ENCODE data around the gene FAAP100. TPM values are rescaled to one million over a fixed set of nuclear protein-coding genes. Genes with fewer than 3 reads are reported as not detected.

FAAP100 gene
- total RNA-seq, 1 donor from 2014 or later = 64.6 TPM

DNA sequence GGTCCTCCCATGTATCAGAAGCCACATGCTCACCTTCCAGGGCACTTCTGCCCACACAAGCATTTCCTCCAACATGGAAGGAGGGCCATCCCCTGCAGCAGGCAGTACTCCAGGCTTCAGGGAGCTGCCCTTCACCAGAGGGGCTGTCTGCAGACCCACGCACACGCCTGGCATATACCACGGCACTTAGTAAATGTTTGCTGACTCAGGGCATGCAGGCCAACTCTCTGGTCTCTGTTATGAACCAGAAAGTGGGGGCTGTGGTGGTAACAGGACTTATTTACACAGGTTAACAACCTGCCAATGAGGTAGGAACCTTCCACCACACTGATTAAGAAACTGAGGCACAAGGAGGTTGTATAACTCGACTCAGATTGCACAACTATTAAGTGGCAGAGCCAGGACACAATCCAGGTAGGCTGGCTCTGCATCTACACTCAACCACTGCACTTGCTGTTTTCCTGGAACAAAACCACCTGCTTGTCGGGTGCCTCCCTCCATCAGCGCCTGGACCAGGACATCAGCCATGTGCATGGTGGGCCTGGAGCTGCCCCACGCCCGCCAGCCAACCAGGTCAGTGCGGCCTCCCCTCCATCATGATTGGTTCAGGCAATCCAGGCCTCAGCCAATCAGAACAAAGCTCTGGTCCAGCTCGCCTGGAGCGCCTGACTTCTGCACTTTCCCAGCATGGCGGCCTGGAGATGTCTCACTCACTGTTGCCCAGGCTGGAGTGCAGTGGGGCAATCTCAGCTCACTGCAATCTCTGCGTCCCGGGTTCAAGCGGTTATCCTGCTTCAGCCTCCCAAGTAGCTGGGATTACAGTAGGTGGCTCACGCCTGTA is 58.7 kb downstream of the FAAP100 start:
- Mint-ChIP-seq H3K27ac (ENCODE audit: unreplicated experiment) (no peak overlapping the region), H3K27me3 (ENCODE audit: unreplicated experiment) (no peaks in the 10 kb centered on the region), H3K4me3 (ENCODE audit: unreplicated experiment) (no peak overlapping the region)

DNA sequence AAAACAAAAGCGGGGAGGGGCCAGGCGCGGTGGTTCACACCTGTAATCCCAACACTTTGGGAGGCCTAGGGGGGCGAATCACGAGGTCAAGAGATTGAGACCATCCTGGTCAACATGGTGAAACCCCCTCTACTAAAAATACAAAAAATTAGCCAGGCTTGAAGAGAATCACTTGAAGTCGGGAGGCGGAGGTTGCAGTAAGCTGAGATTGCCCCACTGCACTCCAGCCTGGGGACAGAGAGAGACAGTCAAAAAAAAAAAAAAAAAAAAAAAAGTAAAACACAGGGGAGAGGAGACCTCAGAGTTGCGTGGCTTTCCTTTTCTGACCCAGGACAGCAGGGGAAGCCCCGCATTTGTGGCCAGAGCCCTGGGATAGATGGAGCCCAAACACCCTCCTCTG is 59.4 kb downstream of the FAAP100 start:
- Mint-ChIP-seq H3K4me3 (ENCODE audit: unreplicated experiment) (no peak overlapping the region), H3K27me3 (ENCODE audit: unreplicated experiment) (no peaks in the 10 kb centered on the region), H3K9me3 (ENCODE audit: unreplicated experiment) (no peaks in the 10 kb centered on the region), H3K36me3 (ENCODE audit: unreplicated experiment) (no peaks in the 10 kb centered on the region), H3K4me1 (ENCODE audit: unreplicated experiment) (peaks cover 28% of the 10 kb centered on the region), H3K27ac (ENCODE audit: unreplicated experiment) (no peak overlapping the region)
- DNase-seq (ENCODE audit: extremely low spot score, unreplicated experiment) = no peak
- TF ChIP-seq, protein P1, sequence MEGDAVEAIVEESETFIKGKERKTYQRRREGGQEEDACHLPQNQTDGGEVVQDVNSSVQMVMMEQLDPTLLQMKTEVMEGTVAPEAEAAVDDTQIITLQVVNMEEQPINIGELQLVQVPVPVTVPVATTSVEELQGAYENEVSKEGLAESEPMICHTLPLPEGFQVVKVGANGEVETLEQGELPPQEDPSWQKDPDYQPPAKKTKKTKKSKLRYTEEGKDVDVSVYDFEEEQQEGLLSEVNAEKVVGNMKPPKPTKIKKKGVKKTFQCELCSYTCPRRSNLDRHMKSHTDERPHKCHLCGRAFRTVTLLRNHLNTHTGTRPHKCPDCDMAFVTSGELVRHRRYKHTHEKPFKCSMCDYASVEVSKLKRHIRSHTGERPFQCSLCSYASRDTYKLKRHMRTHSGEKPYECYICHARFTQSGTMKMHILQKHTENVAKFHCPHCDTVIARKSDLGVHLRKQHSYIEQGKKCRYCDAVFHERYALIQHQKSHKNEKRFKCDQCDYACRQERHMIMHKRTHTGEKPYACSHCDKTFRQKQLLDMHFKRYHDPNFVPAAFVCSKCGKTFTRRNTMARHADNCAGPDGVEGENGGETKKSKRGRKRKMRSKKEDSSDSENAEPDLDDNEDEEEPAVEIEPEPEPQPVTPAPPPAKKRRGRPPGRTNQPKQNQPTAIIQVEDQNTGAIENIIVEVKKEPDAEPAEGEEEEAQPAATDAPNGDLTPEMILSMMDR (IDR thresholded peaks at IDR 0.05) = no peak

More for the DNA sequence above, 58.7 kb downstream of the FAAP100 start:
- no peak for DNase-seq (ENCODE audit: extremely low spot score, unreplicated experiment)
- TF ChIP-seq, protein P1 (IDR thresholded peaks at IDR 0.05) = no peak
- peaks cover 28% of the 10 kb centered on the region for H3K4me1 Mint-ChIP-seq (ENCODE audit: unreplicated experiment)
- no peaks in the 10 kb centered on the region for H3K36me3 Mint-ChIP-seq (ENCODE audit: unreplicated experiment)
- H3K9me3 Mint-ChIP-seq (ENCODE audit: unreplicated experiment) = no peaks in the 10 kb centered on the region

DNA sequence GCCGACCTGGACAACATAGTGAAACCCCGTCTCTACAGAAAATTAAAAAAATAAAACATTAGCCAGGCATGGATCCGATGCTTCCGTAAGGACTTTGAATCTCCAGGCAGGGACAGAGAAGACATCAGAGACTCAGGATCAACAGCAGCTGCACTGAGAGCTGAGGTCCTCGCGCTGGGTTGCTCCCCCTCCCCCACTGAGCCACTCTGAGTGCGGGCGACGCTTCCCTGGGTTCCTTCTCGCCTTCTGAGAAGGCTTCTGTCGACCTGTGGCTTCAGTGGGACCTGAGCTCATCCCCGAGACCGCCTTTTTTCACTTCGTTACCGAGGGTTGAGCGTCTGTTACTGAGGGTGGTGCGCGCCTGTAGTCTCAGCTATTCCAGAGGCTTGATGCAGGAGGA is 60.0 kb downstream of the FAAP100 start:
- Mint-ChIP-seq H3K9me3 (ENCODE audit: unreplicated experiment) (no peaks in the 10 kb centered on the region), H3K4me3 (ENCODE audit: unreplicated experiment) (no peak overlapping the region), H3K4me1 (ENCODE audit: unreplicated experiment) (peaks cover 31% of the 10 kb centered on the region), H3K27ac (ENCODE audit: unreplicated experiment) (no peak overlapping the region), H3K36me3 (ENCODE audit: unreplicated experiment) (no peaks in the 10 kb centered on the region), H3K27me3 (ENCODE audit: unreplicated experiment) (no peaks in the 10 kb centered on the region)
- TF ChIP-seq, protein P1 (IDR thresholded peaks at IDR 0.05) = no peak
- no peak for DNase-seq (ENCODE audit: extremely low spot score, unreplicated experiment)

DNA sequence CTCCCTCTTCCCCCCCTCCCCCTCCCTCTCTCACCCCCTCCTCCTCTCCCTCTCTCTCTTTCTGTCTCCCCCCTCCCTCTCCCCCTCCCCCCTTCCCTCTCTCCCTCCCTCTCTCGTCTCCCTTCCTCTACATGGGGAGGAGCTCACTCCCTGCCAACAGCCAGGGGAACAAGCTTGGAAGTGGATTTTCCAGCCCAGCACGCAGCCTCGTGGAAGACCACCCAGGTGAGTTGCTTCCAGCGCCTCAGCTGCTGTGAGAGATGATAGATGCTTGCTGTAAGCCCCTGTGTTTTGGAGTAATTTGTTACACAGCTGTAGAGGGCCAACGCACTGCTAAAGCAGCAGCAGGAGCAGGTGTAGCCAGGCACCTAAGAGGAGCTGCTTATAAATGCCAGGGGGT is 60.4 kb downstream of the FAAP100 start:
- Mint-ChIP-seq H3K27ac (ENCODE audit: unreplicated experiment) (no peak overlapping the region), H3K4me1 (ENCODE audit: unreplicated experiment) (peaks cover 32% of the 10 kb centered on the region), H3K36me3 (ENCODE audit: unreplicated experiment) (no peaks in the 10 kb centered on the region), H3K4me3 (ENCODE audit: unreplicated experiment) (no peak overlapping the region), H3K9me3 (ENCODE audit: unreplicated experiment) (no peaks in the 10 kb centered on the region), H3K27me3 (ENCODE audit: unreplicated experiment) (no peaks in the 10 kb centered on the region)
- no peak for DNase-seq (ENCODE audit: extremely low spot score, unreplicated experiment)
- TF ChIP-seq, protein P1 (IDR thresholded peaks at IDR 0.05) = no peak

DNA sequence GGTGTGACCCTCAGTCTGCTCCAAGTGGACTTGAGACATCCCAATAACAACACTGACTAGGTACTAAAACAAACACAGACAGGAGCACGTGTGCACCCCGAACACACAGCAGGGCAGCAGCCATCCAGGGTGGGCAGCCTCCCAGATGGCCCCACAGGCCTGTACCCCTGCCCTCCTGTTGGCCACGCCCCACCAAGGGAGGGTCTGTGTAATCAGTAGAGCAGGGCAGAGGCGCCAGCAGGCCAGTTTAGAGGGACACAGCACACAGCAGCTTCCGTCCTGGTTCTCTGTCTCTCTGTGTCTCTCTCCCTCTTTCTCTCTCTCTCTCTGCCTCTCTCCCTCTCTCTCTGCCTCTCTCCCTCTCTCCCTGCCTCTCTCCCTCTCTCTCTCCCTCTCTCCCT is 61.0 kb downstream of the FAAP100 start:
- Mint-ChIP-seq H3K27ac (ENCODE audit: unreplicated experiment) (peak overlapping the region; percentile 41), H3K9me3 (ENCODE audit: unreplicated experiment) (no peaks in the 10 kb centered on the region), H3K27me3 (ENCODE audit: unreplicated experiment) (no peaks in the 10 kb centered on the region), H3K36me3 (ENCODE audit: unreplicated experiment) (no peaks in the 10 kb centered on the region), H3K4me1 (ENCODE audit: unreplicated experiment) (peaks cover 33% of the 10 kb centered on the region), H3K4me3 (ENCODE audit: unreplicated experiment) (no peak overlapping the region)
- no peak for DNase-seq (ENCODE audit: extremely low spot score, unreplicated experiment)
- TF ChIP-seq, protein P1 (IDR thresholded peaks at IDR 0.05) = no peak

Data from osteocyte (in vitro differentiated cells).